Omental fat pad (tissue), 4 donors: ENCODE data around the gene SLC51A. TPM values are rescaled to one million over a fixed set of nuclear protein-coding genes. Genes with fewer than 3 reads are reported as not detected.

Experiments
- ATAC-seq: fragments of 150-250 bp; one replicate; pipeline ENCODE4 v1.9.1; 2016; ENCODE audit warnings: mild to moderate bottlenecking, moderate library complexity; ENCODE audit not compliant: low FRiP score
- DNase-seq: peaks from one replicate; pipeline ENCODE4 v3.0.0-alpha.2; 2019; ENCODE audit warnings: low spot score
- CTCF ChIP-seq, 3 donors: fragments of 450-650 bp; IDR thresholded peaks; one replicate each; pipeline ENCODE4 v1.5.1; 2016 to 2017; ENCODE audit warnings: antibody characterized with exemption in 3 of 3, mild to moderate bottlenecking in 3 of 3, moderate library complexity in 2 of 3
- total RNA-seq, 4 donors: library from RNA; depleted of rRNA; stranded (reverse); fragments of >200 nt; gene quantifications; one replicate each; pipeline ENCODE4 v1.1.0, GENCODE V29; 2016

SLC51A gene
- total RNA-seq, 4 donors from 2014 or later, result 0.65 TPM; not detected in 3

- ATAC-seq (peak; percentile 77), DNase-seq (no peak)
- no peak for TF ChIP-seq CTCF (IDR thresholded peaks at IDR 0.05)
These were observed 3.0 kb downstream of the SLC51A start for GRCh38 chr3:196219194-196219969.

GRCh38 chr3:196219970-196220311, 3.6 kb downstream of the SLC51A start:
- no peak for DNase-seq
- ATAC-seq, result no peak

GRCh38 chr3:196220587-196220986, 4.3 kb downstream of the SLC51A start:
- no peak for TF ChIP-seq CTCF (IDR thresholded peaks at IDR 0.05)
- ATAC-seq (no peak), DNase-seq (no peak)

More at GRCh38 chr3:196219970-196220311, 3.6 kb downstream of the SLC51A start:
- no peak for TF ChIP-seq CTCF (IDR thresholded peaks at IDR 0.05)

GRCh38 chr3:196220991-196221390, 4.7 kb downstream of the SLC51A start:
- DNase-seq, result no peak
- ATAC-seq, result no peak
- TF ChIP-seq CTCF (IDR thresholded peaks at IDR 0.05), result no peak

- no peak for TF ChIP-seq CTCF (IDR thresholded peaks at IDR 0.05)
- ATAC-seq, result no peak
- no peak for DNase-seq
These were observed 6.7 kb downstream of the SLC51A start for GRCh38 chr3:196222876-196223595.

- TF ChIP-seq CTCF (IDR thresholded peaks at IDR 0.05), result no peak
- DNase-seq (no peak), ATAC-seq (no peak)
These were observed 8.8 kb downstream of the SLC51A start for GRCh38 chr3:196225086-196225485.
